Measurements from ENCODE around the gene ADRA2B.
A peak's percentile ranks its signal among the peaks of the same experiment; 100 is the strongest.

ADRA2B gene

DNA sequence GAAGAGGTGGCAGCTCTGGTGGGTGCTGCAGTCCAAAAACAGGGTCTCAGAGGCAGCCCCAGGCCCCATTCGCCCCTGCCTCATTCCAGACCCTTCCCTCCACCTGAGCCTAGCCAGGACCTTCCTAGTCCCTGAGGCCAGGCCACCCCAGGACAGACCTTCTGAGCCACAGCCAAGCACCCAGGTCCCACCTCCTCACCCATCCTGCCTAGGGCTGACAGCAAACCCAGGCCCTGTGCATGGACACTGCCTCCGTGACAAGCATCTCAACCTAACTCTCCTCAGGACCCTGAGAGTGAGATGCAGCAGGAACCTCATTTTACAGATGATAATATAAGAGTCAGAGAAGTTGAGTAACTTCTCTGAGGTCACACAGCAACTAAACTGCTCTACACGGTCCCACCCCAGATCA is 15.5 kb downstream of the ADRA2B start:
- Histone ChIP-seq H2AFZ (ENCODE audit: low read length) (no peak overlapping the region), H3K4me2 (ENCODE audit: low read depth, low read length, poor library complexity, severe bottlenecking) (no peak overlapping the region), H4K20me1 (ENCODE audit: insufficient read depth, low read length, poor library complexity, severe bottlenecking) (no peaks in the 10 kb centered on the region), H3K9me3 (ENCODE audit: insufficient read depth, low read depth, low read length) (no peaks in the 10 kb centered on the region), H3F3A (ENCODE audit: low read depth) (no peaks in the 10 kb centered on the region), H3K4me3 (ENCODE audit: low read length, poor library complexity, severe bottlenecking) (no peak overlapping the region), H3K36me3 (ENCODE audit: insufficient read depth, low read length) (no peaks in the 10 kb centered on the region), H3K79me2 (ENCODE audit: insufficient read depth, low read length) (no peaks in the 10 kb centered on the region), H3K9ac (ENCODE audit: low read depth, low read length, poor library complexity, severe bottlenecking) (peak overlapping the region; percentile 64), H3K9me2 (replicated peaks; ENCODE audit: low read depth, low read length) (no peaks in the 10 kb centered on the region), H3K27me3 (ENCODE audit: insufficient read depth, low read length, poor library complexity, severe bottlenecking) (no peaks in the 10 kb centered on the region), H3K4me1 (ENCODE audit: insufficient read depth, low read length, poor library complexity, severe bottlenecking) (peaks cover 14% of the 10 kb centered on the region)
- TF ChIP-seq EZH2phosphoT487 (IDR thresholded peaks at IDR 0.05; ENCODE audit: borderline replicate concordance): no peak
- TF ChIP-seq, protein P1, sequence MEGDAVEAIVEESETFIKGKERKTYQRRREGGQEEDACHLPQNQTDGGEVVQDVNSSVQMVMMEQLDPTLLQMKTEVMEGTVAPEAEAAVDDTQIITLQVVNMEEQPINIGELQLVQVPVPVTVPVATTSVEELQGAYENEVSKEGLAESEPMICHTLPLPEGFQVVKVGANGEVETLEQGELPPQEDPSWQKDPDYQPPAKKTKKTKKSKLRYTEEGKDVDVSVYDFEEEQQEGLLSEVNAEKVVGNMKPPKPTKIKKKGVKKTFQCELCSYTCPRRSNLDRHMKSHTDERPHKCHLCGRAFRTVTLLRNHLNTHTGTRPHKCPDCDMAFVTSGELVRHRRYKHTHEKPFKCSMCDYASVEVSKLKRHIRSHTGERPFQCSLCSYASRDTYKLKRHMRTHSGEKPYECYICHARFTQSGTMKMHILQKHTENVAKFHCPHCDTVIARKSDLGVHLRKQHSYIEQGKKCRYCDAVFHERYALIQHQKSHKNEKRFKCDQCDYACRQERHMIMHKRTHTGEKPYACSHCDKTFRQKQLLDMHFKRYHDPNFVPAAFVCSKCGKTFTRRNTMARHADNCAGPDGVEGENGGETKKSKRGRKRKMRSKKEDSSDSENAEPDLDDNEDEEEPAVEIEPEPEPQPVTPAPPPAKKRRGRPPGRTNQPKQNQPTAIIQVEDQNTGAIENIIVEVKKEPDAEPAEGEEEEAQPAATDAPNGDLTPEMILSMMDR (conservative IDR thresholded peaks at IDR 0.05; ENCODE audit: low read length): no peak

DNA sequence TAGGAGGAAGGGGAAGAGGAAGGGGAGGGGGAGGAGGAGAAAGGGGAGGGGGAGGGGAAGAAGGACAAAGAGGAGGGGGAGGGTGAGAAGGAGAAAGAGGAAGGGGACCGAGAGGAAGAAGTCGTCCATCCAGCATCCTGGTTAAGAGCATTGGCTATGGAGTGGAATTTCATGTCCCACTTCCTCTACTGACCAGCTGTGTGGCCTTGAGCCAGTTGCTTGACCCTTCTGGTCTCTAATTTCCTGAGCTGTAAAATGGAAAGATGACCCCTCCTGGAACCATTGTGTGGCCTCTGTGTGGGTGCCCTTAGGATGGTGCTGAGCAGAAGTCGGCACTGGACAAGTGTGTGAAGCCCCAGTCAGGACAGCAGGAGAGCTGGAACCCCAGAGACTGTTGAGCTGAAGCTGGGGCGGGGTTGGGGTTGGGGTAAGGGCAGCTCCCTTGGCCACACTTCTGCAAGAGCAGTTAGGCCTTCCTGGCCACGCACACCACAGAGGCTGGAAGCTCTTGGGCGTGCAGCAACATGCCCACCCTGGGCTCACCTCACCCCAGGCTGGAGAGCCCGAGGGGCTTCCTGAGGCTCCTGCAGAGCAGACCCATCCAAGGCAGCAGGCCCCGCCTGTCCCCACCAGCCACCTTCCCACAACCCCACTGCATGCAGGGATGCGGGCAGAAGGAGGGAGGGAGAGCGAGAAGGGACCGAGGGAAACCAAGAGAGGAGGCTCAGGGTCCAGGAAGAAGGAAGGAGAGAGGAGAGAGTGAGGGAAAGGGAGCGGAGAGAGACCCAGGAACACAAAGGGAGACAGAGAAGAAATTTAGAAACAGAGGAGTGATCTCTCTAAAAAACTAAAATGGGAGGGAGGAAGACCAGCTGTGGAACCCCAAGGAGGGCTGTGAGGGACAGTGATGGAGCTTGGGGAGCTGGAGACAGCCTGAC is 16.2 kb downstream of the ADRA2B start:
- Histone ChIP-seq H3K4me2 (ENCODE audit: low read depth, low read length, poor library complexity, severe bottlenecking) (no peak overlapping the region), H3K4me1 (ENCODE audit: insufficient read depth, low read length, poor library complexity, severe bottlenecking) (peaks cover 14% of the 10 kb centered on the region), H4K20me1 (ENCODE audit: insufficient read depth, low read length, poor library complexity, severe bottlenecking) (no peaks in the 10 kb centered on the region), H3K9me3 (ENCODE audit: insufficient read depth, low read depth, low read length) (no peaks in the 10 kb centered on the region), H3K9me2 (replicated peaks; ENCODE audit: low read depth, low read length) (no peaks in the 10 kb centered on the region), H3K79me2 (ENCODE audit: insufficient read depth, low read length) (no peaks in the 10 kb centered on the region), H3K9ac (ENCODE audit: low read depth, low read length, poor library complexity, severe bottlenecking) (peak overlapping the region; percentile 64), H3F3A (ENCODE audit: low read depth) (no peaks in the 10 kb centered on the region), H3K36me3 (ENCODE audit: insufficient read depth, low read length) (no peaks in the 10 kb centered on the region), H3K27me3 (ENCODE audit: insufficient read depth, low read length, poor library complexity, severe bottlenecking) (no peaks in the 10 kb centered on the region), H2AFZ (ENCODE audit: low read length) (peak overlapping the region; percentile 71), H3K4me3 (ENCODE audit: low read length, poor library complexity, severe bottlenecking) (no peak overlapping the region)
- TF ChIP-seq, protein P1 (conservative IDR thresholded peaks at IDR 0.05; ENCODE audit: low read length): no peak
- no peak for TF ChIP-seq EZH2phosphoT487 (IDR thresholded peaks at IDR 0.05; ENCODE audit: borderline replicate concordance)

DNA sequence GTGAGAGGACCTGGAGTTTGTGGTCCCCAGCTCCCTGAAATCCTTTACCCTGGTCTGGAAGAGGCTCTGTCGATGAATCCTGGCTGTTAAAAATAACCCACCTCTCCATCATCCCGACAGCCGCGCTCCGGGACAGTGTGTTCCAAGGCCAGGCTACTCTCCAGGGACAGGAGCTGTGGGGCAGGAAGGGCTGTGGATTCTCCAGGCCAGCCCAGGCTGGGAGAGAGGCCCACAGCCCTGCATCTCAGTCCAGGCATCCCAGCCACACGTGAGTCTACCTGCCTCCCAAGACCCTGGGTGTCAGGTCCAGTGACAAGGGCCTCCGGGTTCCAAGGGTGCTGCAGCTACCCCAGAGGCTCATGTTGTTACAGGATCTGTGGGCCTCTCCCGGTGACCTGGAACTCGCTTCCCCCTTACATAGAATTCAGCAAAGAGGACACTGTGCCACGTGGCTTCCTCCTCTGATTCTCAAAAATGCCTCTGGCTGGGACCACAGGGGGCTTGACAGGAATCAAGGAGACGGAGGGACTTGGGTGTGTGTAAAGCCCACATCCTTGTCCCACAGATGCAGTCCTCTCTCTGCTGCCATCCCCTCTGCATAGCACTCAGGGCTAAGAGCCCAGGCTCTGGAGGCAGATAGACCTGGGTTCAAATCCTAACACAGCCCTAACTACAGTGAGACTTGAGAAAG is 17.3 kb downstream of the ADRA2B start:
- Histone ChIP-seq H3K9me2 (replicated peaks; ENCODE audit: low read depth, low read length) (no peaks in the 10 kb centered on the region), H2AFZ (ENCODE audit: low read length) (no peak overlapping the region), H3K36me3 (ENCODE audit: insufficient read depth, low read length) (no peaks in the 10 kb centered on the region), H3K4me1 (ENCODE audit: insufficient read depth, low read length, poor library complexity, severe bottlenecking) (peaks cover 14% of the 10 kb centered on the region), H3K9ac (ENCODE audit: low read depth, low read length, poor library complexity, severe bottlenecking) (no peak overlapping the region), H3F3A (ENCODE audit: low read depth) (no peaks in the 10 kb centered on the region), H3K4me3 (ENCODE audit: low read length, poor library complexity, severe bottlenecking) (no peak overlapping the region), H3K27me3 (ENCODE audit: insufficient read depth, low read length, poor library complexity, severe bottlenecking) (no peaks in the 10 kb centered on the region), H4K20me1 (ENCODE audit: insufficient read depth, low read length, poor library complexity, severe bottlenecking) (no peaks in the 10 kb centered on the region), H3K9me3 (ENCODE audit: insufficient read depth, low read depth, low read length) (no peaks in the 10 kb centered on the region), H3K79me2 (ENCODE audit: insufficient read depth, low read length) (no peaks in the 10 kb centered on the region), H3K4me2 (ENCODE audit: low read depth, low read length, poor library complexity, severe bottlenecking) (no peak overlapping the region)
- no peak for TF ChIP-seq EZH2phosphoT487 (IDR thresholded peaks at IDR 0.05; ENCODE audit: borderline replicate concordance)
- TF ChIP-seq, protein P1 (conservative IDR thresholded peaks at IDR 0.05; ENCODE audit: low read length): no peak
